COLO829 (cell line): ENCODE results near the gene TTC33.
"Not testable (repeated sequence)": the region's sequence is repeated elsewhere in the genome, so short reads cannot be mapped to it uniquely, and the experiment has no call there.

ENCODE experiments used
- DNase-seq: peaks from one replicate; pipeline ENCODE4 v3.0.0; 2012; ENCODE audit warnings: low spot score

TTC33 gene

DNA sequence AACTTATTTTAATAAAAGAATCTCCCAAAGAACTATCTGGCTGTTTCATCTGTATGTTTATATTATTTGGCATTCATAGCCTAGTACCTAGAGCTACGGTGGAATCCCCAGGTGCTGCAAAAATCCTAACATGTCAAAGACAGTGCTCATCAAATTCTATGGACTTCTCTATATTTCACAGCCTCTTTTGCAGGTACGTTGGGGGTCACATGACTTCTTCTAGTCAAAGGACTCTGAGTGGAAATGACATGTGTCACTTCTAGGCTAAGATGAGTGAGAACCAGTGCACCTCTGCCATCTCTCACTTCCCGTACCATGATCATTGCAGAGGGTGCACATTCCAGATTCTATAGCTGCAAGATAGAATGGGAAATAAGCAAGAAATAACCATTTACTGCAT is 148.6 kb downstream of the TTC33 start:
- no peak for DNase-seq

DNA sequence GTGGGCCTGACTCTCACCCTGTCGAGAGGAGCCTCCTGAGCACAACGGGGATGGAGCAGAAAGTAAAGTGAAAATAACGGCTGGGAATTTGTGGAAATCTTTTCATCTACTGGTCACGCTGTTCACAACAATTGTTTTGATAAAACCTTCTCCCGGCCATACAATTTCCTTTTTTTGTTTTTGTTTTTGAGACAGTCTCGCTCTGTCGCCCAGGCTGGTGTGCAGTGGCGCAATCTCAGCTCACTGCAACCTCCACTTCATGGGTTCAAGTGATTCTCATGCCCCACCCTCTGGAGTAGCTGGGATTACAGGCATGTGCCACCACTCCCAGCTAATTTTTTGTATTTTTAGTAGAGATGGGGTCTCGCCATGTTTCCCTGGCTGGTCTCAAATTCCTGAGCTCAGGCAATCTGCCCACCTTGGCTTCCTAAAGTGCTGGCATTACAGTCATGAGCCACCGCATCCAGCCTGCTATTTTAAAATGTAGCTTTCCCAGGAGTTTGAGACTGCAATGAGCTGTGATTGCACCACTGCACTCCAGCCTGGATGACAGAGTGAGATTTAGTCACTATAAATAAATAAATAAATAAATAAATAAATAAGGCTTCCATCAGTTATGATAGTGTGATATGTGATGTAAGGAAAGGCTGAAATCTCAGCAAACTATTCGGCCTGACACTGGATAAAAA is 149.5 kb downstream of the TTC33 start:
- no peak for DNase-seq

DNA sequence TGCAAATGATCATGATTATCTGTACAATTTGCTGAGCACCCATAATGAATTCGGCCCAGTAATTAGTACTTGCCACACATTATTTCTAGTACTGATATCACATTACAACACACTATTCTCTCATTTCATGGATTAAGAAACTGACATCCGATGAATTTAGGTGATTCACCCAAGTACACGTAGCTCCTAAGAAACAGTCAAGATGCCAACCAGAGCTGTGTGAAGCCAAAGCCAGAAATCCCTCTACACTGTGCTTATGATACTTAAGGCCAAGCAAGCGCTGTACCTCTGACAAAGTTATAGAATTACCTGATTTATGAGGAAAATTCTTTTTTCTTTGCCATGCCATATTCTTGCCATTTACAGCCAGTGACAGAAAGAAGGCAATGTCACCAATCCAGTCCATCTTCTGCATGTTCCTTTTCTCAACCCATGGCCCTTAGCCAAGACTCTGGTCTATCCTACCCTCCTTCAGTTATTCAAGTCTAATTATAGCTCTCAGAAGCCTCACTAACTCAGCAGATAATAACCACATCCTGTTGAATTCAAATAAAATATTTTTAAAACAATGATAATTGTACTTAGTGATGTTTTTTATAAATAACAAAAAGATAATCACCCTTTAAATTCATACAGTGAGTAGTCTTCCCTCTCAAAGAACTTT is 150.3 kb downstream of the TTC33 start:
- no peak for DNase-seq

DNA sequence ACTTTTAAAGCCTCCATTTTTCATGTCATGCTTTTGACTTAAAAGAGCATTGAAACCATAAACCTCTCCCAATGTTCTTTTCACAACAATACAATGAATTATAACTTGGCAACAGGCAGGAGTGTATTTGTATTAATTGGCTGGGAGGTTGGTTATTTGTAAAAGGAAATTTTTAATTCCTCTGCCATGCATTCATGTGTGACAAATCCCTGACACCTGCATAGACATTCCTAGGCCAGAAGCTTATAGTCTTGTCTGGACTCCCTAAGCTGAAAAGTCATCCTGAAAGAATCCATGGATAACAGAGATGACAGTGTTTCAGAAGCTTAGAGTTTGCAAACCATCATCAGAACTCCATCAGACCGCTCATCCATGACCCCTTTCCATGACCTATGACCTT is 152.4 kb downstream of the TTC33 start:
- no peak for DNase-seq

DNA sequence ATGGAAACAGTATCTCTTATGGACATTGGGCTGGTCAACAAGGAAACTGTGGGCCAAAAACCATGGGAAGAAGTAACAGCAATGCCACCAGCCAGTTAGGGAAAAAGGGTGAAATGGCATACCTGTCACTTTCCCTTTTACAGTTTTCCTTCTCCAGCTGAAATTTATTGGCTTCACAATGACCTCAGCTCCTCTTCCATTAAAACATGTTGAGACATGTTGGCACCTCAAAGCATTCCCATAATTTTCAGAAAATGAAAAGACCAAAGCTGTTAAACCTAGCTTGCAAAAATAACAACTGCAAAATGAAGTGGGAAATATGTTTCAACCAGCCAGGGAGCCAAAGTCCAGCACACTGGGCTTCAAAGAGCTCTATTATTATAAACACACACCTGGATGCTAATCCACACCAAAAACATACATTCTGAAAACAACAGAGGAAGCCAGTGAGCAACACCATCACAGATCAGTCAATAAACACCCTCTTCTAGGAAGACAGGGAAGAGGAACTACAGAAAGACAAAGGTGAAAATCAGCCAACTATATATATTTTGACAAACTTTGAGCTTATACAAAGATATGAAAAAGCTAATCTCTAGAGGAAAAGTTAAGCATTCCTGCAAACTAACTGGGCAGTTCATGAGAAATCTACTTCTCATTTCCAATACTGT is 154.4 kb downstream of the TTC33 start:
- no peak for DNase-seq

DNA sequence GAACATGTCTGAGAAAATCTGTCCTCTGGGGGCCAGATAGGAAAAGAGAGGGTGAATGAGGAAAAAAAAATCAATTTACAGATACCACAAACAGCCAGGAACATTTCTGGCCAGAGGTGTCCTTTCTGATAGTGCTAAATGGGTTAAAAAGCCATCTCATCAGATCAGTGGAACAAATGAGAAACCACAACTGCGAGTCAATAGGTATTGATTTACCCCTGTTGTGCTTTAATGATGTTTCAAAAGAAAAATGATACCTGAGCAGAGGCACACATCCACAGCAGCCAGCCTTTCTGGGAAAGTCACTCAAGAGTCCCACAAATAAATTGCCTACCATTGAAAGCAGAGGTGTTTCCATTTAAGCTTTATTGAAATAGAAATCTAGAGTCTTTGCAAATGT is 155.4 kb downstream of the TTC33 start:
- no peak for DNase-seq

DNA sequence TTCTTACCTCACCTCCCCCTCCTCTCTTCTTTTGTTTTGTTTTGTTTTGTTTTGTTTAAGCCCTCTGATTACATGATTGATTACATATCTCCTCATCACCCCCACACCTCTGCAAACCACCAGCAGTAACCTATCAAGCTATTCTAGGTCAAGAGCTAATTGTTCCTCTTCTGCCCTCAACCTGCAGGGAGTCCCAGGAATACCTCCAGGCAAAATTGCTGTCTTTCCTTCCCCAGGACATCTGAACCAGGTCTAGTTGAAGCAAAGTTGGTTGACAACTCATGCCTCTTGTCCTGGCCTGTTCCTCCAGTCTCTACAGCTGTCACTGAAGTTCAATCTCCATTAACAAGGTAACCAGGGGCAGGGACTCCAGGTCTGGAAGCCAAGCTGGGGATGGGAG is 156.1 kb downstream of the TTC33 start:
- DNase-seq: no peak

DNA sequence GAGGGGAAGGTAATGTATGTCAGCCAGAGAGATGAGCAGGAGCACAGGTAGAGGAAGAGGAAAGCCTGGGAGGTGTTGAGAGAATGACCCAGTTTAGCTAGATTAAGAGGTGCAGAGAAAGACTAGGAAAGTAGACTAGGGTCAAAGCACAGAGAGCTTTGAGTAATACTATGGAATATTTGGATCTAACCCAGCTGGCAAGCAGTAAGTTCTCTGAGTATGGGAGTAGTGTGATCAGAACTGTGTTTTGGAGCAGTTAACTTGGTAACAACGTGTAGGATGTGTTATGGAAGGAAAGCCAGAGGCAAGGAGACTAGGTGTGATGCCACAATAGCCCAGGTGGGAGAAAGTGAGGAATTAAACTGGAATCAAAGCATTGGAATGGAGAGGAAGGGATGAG is 160.9 kb downstream of the TTC33 start:
- no peak for DNase-seq

DNA sequence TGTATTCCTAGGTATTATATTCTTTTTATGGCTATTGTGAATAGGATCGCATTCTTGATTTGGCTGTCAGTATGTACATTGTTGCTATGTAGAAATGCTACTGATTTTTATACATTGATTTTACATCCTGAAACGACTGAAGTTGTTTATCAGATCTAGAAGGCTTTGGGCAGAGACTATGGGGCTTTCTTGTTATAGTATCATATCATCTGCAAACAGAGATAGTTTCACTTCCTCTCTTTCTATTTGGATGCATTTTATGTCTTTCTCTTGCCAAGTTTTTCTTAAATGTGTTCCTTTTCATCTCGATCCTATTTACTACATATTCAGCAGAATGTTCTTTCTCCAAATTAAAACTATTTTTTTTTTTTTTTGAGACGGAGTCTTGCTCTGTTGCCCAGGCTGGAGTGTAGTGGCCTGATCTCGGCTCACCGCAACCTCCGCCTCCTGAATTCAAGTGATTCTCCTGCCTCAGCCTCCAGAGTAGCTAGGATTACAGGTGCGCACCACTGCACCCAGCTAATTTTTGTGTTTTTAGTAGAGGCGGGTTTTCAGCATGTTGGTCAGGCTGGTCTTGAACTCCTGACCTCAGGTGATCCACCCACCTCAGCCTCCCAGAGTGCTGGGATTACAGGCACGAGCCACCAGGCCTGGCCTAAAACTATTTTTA is 163.9 kb downstream of the TTC33 start:
- not testable (repeated sequence) for DNase-seq

DNA sequence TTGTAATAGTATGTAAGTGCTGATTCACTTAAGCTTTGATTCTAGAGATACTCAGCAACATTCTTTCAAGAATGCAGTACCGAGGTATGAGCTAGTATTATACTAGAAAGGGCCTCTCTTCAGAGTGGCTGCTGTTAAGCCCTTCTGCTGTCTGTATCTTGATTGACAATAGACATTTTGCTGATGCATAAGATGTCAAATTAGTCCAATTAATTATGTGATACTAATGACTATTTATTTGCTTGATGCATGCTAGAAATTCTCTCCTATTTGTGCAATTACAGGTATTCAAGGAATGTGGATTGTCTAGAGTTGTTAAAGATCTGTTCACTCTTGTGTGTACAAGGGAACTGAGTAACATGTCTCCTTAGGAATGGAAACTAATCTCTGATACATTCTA is 168.4 kb downstream of the TTC33 start:
- DNase-seq: no peak

DNA sequence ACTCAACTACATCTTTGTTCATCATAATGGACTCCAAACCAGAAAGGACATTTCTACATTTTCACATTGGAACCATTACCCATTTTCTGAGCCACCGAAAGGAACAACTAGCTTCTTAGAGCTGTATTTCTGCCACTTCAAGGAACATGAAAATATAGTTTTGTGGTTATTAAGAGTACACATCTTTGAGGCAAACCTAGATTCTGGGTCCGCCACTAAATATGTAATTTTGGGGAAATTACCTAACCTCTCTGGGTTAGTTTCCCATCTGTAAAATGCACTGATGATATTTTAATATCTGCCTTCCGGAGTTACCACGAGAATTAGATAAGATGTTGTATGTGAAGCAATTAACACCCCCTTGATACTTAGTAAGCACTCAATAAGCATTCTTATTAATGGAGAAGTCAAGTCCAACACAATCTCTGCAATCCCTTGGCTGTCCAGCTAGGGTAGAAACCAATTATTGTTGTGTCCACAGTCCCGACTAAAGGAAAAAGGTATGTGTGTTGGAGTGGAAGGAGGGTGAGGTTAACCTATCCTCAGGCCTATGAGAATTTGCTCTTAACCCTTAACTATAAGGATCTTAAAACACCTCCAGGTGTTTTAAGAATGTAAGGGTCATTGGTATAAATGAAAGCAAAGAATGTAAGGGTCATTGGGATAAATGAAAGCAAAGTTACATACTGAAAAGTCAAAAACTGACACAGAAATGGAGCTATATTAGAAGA is 170.1 kb downstream of the TTC33 start:
- DNase-seq: no peak

DNA sequence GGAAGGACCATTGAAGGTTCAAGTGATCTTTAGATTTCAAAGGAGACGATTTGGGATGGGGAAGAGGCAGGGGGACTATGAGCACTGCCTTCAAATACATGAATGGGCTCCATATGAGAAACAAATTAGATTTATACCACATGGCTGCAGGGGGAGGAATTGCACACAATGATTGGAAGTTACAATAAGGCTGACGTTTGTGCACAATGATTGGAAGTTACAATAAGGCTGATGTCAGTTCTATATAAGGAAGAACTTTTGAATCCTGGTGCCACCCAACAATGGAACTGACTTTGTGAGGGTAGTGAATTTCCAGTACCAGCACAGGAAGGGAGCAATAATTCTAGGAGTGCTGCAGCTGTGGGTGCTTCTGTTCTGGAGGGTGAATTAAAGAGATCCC is 171.7 kb downstream of the TTC33 start:
- no peak for DNase-seq

DNA sequence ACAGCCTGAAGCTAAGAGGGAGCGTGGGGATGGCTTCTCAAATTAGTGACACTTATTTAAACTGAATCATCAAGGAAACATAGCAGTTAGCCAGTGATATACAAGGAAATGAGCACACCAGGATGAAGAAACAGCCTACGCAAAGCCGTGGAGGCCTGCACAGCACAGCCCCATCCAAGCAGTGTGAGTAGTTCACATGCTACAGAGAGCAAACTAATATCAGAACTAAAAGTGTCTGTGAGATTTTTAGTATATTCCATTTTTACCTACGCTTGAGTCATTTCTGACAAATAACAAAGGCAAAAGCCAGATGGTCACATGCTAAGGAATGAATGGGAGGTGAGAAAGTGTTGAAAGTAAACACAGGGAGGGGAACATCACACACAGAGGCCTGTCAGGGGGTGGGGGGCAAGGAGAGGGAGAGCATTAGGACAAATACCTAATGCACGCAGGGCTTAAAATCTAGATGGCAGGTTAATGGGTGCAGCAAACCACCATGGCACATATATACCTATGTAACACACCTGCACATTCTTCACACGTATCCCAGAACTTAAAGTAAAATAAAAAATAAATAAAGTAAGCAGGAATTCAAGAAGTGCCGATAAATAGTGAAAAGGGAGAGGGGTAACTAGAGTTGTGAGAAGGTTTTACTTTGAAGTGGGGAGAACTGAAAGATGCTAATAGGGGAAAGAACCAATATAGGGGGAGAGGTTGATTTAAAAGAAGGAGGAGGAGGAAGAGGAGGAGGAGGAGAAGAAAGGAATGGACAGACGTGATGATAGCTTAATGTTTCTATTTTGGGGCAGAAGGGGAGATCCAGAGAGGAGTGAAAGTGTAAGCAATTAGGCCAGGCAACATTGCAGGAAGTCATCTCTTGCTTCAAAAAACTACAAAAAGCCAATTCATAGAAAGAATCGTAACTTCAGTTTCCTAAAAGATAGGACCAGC is 177.0 kb downstream of the TTC33 start:
- no peak for DNase-seq

DNA sequence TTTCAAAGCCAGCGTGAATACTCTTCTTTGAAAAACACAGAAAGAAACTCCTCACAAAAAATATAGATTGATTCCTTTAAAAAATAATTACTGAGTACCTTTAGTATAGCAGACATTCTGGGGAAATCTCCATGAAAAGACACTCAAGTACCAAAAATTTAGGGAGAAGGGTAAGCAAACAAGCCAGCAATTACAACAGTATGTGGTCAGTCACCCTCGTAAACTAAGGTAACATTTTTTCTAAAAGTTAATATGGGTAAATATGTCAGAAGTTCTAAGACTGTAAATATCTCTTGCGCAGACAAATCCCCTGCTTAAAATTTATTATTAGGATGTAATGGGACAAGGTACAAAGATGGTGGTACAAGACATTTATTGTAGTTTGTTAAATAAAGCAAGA is 178.0 kb downstream of the TTC33 start:
- no peak for DNase-seq

DNA sequence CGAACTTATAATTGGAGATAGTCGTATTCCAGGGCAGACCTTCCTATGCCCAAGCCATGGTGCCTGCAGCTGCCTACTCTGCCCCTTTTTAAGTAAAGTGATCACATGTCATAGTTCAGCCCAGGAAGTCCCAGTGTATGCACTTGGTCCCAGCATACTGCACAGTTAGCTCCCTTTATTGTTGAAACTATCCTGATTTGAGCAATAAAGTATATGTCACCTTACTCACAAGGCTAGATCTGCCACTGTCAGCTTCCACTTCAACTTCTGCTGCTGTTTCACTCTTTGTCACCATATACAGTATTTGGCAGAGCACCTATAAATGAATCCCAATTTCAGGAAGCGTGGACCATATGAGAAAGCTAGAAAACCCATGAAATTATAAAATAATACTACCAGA is 179.8 kb downstream of the TTC33 start:
- no peak for DNase-seq

DNA sequence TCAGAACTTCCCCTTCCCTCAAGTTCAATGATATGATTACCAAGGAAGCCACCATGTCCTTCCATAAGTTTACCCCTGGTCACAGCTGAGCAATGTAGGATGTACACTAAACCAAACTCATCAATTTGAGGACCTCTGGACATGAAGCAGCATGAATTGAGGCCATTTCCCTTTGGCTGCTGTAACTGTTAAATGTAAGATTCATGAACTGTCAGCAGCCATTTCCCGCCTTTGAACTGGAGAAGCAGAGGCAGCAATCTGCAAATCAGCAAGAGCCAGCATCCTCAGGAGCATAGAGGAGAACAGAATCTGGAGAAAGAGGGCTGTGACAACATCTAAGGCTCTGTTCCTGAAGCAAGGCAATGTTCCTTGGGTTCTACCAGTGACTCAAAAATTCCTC is 180.3 kb downstream of the TTC33 start:
- DNase-seq: no peak

DNA sequence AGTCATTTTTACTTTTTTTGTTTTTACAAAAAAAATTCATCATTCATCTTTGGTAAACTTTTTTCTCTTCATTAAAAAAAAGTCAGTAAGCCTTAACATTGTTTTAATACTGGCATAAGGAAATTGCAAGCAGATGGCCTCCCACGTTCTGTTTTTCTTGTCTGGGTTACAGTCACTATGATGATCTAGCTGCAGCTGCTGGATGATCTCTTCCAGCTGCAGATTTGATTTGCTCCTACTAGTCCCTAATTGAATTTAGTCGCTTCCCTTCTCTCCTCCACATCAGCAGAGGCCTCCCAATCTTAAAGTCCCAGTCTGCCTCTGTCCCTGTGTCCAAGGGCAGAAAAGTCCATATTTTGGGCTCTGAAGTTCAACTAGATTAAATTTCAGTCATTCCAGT is 182.8 kb downstream of the TTC33 start:
- DNase-seq: no peak

DNA sequence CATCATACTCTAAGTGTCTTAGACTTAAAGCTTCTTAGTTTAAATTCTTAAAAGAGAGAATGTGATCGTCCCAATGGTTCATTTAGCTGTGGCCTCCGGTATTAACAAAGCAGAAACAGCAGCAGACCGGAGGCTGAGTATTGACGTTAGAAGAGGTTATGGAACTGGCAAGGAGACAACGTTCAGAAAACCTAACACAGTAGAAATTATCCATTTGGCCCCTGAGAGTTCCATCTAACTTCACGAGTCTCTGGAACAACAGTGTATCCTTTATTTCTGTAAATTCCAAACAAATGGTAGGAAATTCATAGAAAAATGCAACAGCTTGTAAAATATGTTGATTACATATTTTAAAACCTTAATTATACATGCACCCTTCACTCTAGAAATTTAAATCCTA is 183.4 kb downstream of the TTC33 start:
- DNase-seq: no peak

DNA sequence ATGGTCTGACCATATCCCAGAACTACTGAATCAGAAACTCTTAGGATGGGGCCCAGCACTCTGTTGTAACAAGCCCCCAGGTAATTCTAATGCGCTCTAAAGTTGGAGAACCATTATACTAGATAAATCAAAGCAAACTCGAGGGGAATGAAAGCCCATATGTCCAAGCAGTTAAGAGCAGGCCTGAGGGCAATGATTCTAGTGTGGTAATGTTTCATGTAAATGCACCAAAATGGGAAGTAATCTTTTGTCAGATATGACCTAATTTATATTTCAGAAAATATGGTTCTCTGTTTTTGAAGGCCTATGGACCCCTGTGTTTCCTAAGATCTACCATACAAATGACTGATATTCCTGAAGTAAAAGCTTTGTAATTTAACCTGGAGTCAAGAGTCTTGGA is 184.0 kb downstream of the TTC33 start:
- DNase-seq: no peak

DNA sequence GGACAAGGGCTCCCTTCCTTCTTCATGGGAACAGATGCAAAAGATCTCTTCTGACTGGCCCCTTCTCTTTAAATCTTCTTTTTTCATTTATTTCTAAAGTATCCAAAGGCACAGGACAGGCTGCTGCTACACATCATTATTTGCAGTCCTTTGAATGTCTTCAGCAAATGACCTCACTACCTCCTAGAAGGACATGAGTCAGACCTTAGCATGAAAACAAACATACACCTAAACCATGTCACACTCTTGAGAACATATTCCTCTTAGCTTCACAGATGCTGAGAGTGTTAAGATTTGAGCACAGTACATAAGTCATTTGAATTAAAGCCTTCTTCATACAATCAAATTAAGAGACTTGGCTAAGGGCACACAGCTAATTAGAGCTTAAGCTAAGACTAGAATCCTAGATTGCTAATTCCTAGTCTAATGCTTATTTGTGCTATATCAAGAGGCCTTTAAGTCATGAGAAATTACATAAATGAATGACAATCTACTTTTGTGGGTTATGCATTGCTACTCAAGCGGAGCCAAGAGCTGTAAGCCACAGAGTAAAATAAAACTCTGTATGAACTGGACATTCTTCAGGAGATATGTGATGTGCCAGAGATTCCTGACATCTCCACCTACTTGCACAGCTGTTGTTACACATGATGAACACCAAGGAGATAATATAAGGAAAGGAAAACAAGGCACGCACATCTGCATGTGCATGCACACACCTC is 185.2 kb downstream of the TTC33 start:
- no peak for DNase-seq
